Parathyroid adenoma (tissue), 2 donors: ENCODE results near the gene RPL39L.
"Not testable (repeated sequence)": the region's sequence is repeated elsewhere in the genome, so short reads cannot be mapped to it uniquely, and the experiment has no call there.

Experiments used
- H2AFZ ChIP-seq: fragments of 300-600 bp; sonication (generic); one replicate; pipeline ENCODE4 v1.7.0; 2017; ENCODE audit warnings: antibody characterized with exemption, mild to moderate bottlenecking
- H3K27ac ChIP-seq: fragments of 300-600 bp; sonication (generic); one replicate; pipeline ENCODE4 v1.7.0; 2017
- H3K27me3 ChIP-seq: fragments of 300-600 bp; sonication (generic); one replicate; pipeline ENCODE4 v1.7.0; 2017; ENCODE audit warnings: low read length; ENCODE audit not compliant: control insufficient read depth, insufficient read depth
- H3K36me3 ChIP-seq: fragments of 300-600 bp; sonication (generic); one replicate; pipeline ENCODE4 v1.7.0; 2017; ENCODE audit warnings: low read length; ENCODE audit not compliant: control insufficient read depth, insufficient read depth
- H3K4me1 ChIP-seq: fragments of 300-600 bp; sonication (generic); one replicate; pipeline ENCODE4 v1.7.0; 2017; ENCODE audit warnings: control low read depth
- H3K4me2 ChIP-seq: fragments of 300-600 bp; sonication (generic); one replicate; pipeline ENCODE4 v1.7.0; 2017; ENCODE audit warnings: low read length
- H3K4me3 ChIP-seq: fragments of 300-600 bp; sonication (generic); one replicate; pipeline ENCODE4 v1.7.0; 2017; ENCODE audit warnings: low read depth, low read length
- H3K79me2 ChIP-seq: fragments of 300-600 bp; sonication (generic); one replicate; pipeline ENCODE4 v1.7.0; 2017; ENCODE audit warnings: control low read depth
- H3K9ac ChIP-seq: fragments of 300-600 bp; sonication (generic); one replicate; pipeline ENCODE4 v1.7.0; 2017; ENCODE audit warnings: mild to moderate bottlenecking
- H3K9me3 ChIP-seq: fragments of 300-600 bp; sonication (generic); one replicate; pipeline ENCODE4 v1.7.0; 2017; ENCODE audit warnings: low read length; ENCODE audit not compliant: control insufficient read depth
- CTCF ChIP-seq: fragments of 300-600 bp; sonication (generic); IDR thresholded peaks from one replicate; pipeline ENCODE4 v1.7.0; 2017; ENCODE audit warnings: antibody characterized with exemption, mild to moderate bottlenecking
- donor health status: primary hyperparathyroidism.

RPL39L gene

GRCh38 chr3:187172929-187173328 lies 33.6 kb upstream of the RPL39L start:
- Histone ChIP-seq H3K4me1 (no peaks in the 10 kb centered on the region), H2AFZ (no peak overlapping the region), H3K4me2 (no peak overlapping the region), H3K36me3 (no peaks in the 10 kb centered on the region), H3K27ac (no peak overlapping the region), H3K4me3 (no peak overlapping the region), H3K9ac (no peak overlapping the region), H3K9me3 (no peaks in the 10 kb centered on the region), H3K79me2 (no peaks in the 10 kb centered on the region), H3K27me3 (no peaks in the 10 kb centered on the region)
- no peak for TF ChIP-seq CTCF

- not testable (repeated sequence) for H3K4me2 ChIP-seq, H3K4me3 ChIP-seq, H2AFZ ChIP-seq, H3K27ac ChIP-seq, H3K9me3 ChIP-seq, H3K36me3 ChIP-seq, H3K4me1 ChIP-seq, H3K9ac ChIP-seq, H3K79me2 ChIP-seq, H3K27me3 ChIP-seq
Observed at GRCh38 chr3:187170911-187171310, 31.6 kb upstream of the RPL39L start.

- H3K9me3 ChIP-seq, result no peaks in the 10 kb centered on the region
- H3K9ac ChIP-seq, result no peak overlapping the region
- H3K36me3 ChIP-seq, result no peaks in the 10 kb centered on the region
- H3K27ac ChIP-seq, result no peak overlapping the region
- H3K27me3 ChIP-seq, result no peaks in the 10 kb centered on the region
- no peak overlapping the region for H2AFZ ChIP-seq
- H3K4me3 ChIP-seq, result no peak overlapping the region
- no peaks in the 10 kb centered on the region for H3K4me1 ChIP-seq
- H3K79me2 ChIP-seq, result no peaks in the 10 kb centered on the region
- no peak overlapping the region for H3K4me2 ChIP-seq
- TF ChIP-seq CTCF, result no peak
Observed at GRCh38 chr3:187169231-187169960, 30.1 kb upstream of the RPL39L start.

- H2AFZ ChIP-seq, result no peak overlapping the region
- H3K36me3 ChIP-seq, result no peaks in the 10 kb centered on the region
- H3K27me3 ChIP-seq, result no peaks in the 10 kb centered on the region
- no peaks in the 10 kb centered on the region for H3K79me2 ChIP-seq
- H3K4me1 ChIP-seq, result no peaks in the 10 kb centered on the region
- no peak overlapping the region for H3K4me3 ChIP-seq
- H3K9me3 ChIP-seq, result no peaks in the 10 kb centered on the region
- no peak overlapping the region for H3K27ac ChIP-seq
- no peak for TF ChIP-seq CTCF
- H3K9ac ChIP-seq, result no peak overlapping the region
- H3K4me2 ChIP-seq, result no peak overlapping the region
Observed at GRCh38 chr3:187167777-187168176, 28.5 kb upstream of the RPL39L start.

GRCh38 chr3:187166750-187167149 lies 27.5 kb upstream of the RPL39L start:
- H3K27ac ChIP-seq, result no peak overlapping the region

More at GRCh38 chr3:187166750-187167149, 27.5 kb upstream of the RPL39L start:
- H3K36me3 ChIP-seq, result no peaks in the 10 kb centered on the region
- no peaks in the 10 kb centered on the region for H3K9me3 ChIP-seq
- no peaks in the 10 kb centered on the region for H3K4me1 ChIP-seq
- no peak overlapping the region for H3K9ac ChIP-seq
- H3K27me3 ChIP-seq, result no peaks in the 10 kb centered on the region
- no peak overlapping the region for H3K4me3 ChIP-seq
- H3K4me2 ChIP-seq, result no peak overlapping the region
- H3K79me2 ChIP-seq, result no peaks in the 10 kb centered on the region
- H2AFZ ChIP-seq, result no peak overlapping the region
- TF ChIP-seq CTCF, result no peak
